ENCODE data around the gene FOSL2. TPM values are rescaled to one million over a fixed set of nuclear protein-coding genes. Genes with fewer than 3 reads are reported as not detected.

FOSL2 gene
- total and polyA plus RNA-seq, 10 of the 15 experiments (the other 5 are each of a cell fraction or from before 2014, with no cell fraction given), result 0.05 to 1.3 (median 0.34) TPM

DNA sequence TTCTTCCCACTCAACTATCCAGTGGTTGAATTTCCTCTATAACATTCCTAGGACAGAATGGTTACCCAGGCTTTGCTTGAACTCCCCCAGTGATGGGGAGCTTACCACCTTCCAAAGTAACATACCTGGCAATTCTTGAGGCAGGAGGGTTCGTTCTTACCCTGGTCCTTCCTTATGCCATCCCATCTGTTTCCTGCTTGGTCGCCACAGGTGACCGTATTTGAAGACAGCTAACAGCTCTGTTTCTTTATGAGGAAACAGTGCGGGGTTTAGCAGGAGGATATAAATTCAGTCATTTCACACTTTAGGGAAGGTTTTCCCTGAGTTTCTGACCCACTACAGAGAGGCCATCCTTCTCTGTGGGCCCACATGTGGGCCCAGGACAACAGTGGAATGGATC is 42.6 kb downstream of the FOSL2 start:
- TF ChIP-seq NFYB (IDR thresholded peaks at IDR 0.05; ENCODE audit: insufficient read depth, low read depth, low read length) (no peak), TCF12 (IDR thresholded peaks at IDR 0.05; ENCODE audit: low read depth, low read length) (no peak), SMARCA5 (IDR thresholded peaks at IDR 0.05) (no peak), ZNF622 (IDR thresholded peaks at IDR 0.05) (no peak), RBBP5 (conservative IDR thresholded peaks at IDR 0.05) (no peak), KAT2A (conservative IDR thresholded peaks at IDR 0.05; ENCODE audit: control insufficient read depth, low read depth, low read length) (no peak), YY1 (IDR thresholded peaks at IDR 0.05; ENCODE audit: low read depth, low read length) (no peak), WRNIP1 (IDR thresholded peaks at IDR 0.05; ENCODE audit: borderline replicate concordance, low read depth, low read length) (no peak), HDAC6 (IDR thresholded peaks at IDR 0.05; ENCODE audit: unreplicated experiment) (no peak), DPF2 (IDR thresholded peaks at IDR 0.05) (no peak), PAX5 (IDR thresholded peaks at IDR 0.05; ENCODE audit: borderline replicate concordance, low read depth, low read length) (no peak)
- TF ChIP-seq, protein P1, sequence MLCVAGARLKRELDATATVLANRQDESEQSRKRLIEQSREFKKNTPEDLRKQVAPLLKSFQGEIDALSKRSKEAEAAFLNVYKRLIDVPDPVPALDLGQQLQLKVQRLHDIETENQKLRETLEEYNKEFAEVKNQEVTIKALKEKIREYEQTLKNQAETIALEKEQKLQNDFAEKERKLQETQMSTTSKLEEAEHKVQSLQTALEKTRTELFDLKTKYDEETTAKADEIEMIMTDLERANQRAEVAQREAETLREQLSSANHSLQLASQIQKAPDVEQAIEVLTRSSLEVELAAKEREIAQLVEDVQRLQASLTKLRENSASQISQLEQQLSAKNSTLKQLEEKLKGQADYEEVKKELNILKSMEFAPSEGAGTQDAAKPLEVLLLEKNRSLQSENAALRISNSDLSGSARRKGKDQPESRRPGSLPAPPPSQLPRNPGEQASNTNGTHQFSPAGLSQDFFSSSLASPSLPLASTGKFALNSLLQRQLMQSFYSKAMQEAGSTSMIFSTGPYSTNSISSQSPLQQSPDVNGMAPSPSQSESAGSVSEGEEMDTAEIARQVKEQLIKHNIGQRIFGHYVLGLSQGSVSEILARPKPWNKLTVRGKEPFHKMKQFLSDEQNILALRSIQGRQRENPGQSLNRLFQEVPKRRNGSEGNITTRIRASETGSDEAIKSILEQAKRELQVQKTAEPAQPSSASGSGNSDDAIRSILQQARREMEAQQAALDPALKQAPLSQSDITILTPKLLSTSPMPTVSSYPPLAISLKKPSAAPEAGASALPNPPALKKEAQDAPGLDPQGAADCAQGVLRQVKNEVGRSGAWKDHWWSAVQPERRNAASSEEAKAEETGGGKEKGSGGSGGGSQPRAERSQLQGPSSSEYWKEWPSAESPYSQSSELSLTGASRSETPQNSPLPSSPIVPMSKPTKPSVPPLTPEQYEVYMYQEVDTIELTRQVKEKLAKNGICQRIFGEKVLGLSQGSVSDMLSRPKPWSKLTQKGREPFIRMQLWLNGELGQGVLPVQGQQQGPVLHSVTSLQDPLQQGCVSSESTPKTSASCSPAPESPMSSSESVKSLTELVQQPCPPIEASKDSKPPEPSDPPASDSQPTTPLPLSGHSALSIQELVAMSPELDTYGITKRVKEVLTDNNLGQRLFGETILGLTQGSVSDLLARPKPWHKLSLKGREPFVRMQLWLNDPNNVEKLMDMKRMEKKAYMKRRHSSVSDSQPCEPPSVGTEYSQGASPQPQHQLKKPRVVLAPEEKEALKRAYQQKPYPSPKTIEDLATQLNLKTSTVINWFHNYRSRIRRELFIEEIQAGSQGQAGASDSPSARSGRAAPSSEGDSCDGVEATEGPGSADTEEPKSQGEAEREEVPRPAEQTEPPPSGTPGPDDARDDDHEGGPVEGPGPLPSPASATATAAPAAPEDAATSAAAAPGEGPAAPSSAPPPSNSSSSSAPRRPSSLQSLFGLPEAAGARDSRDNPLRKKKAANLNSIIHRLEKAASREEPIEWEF (IDR thresholded peaks at IDR 0.05; ENCODE audit: insufficient replicate concordance, low read depth, low read length), result no peak
- H3K4me2 ChIP-seq (ENCODE audit: control insufficient read depth, insufficient read depth), result no peak overlapping the region
- H3K9ac ChIP-seq (ENCODE audit: control insufficient read depth, insufficient read depth, low read length), result no peak overlapping the region
- in situ Hi-C loops (cut with MboI) (no loop called here), intact Hi-C loops (cut with micrococcal nuclease; ENCODE audit: unreplicated experiment) (no loop called here)
- no peak overlapping the region for H2AFZ ChIP-seq (ENCODE audit: control insufficient read depth, low read depth, low read length)
- H4K20me1 ChIP-seq (ENCODE audit: control insufficient read depth, insufficient read depth), result no peaks in the 10 kb centered on the region
- 22% methylated on average over 4 of the region's 4 CpGs for WGBS (ENCODE audit: insufficient coverage, insufficient replicate concordance, low lambda C conversion rate, missing lambda C conversion rate)
- FAIRE-seq (no peak), ATAC-seq (no peak), DNase-seq (ENCODE audit: low read depth, low spot score) (no peak)
- ChIA-PET POLR2A (no interaction called here), CTCF (interaction anchor here (0.6 kb wide), 1 partner anchor 732 kb away, joined by 3 read pairs; no protein-coding TSS in a partner anchor), SMC1A (ENCODE audit: uncharacterized antibody, unreplicated experiment) (interaction anchor here (0.6 to 1.3 kb wide), 4 partner anchors 12 to 40 kb away, joined by 3 to 5 read pairs (median 3); no protein-coding TSS in a partner anchor), RAD21 (ENCODE audit: unreplicated experiment) (no interaction called here)
- H3K27me3 ChIP-seq (replicated peaks in 1 of 2; ENCODE audit: control insufficient read depth in 2 of 2, insufficient read depth in 2 of 2, low read length in 1 of 2), result no peaks in the 10 kb centered on the region; a peak in 1 of 4 replicates
- H3K36me3 ChIP-seq (ENCODE audit: control insufficient read depth in 2 of 2, insufficient read depth in 2 of 2, low read length in 1 of 2), result no peaks in the 10 kb centered on the region
- H3K9me3 ChIP-seq (replicated peaks; ENCODE audit: control insufficient read depth, insufficient read depth, low read length), result no peaks in the 10 kb centered on the region; the same call in 2 of the 3 replicates
- H3K4me3 ChIP-seq, result no peak overlapping the region
- BruUV-seq (replicated peaks), result no TSS peak
- H3K4me1 ChIP-seq (ENCODE audit: control insufficient read depth, insufficient read depth, low read length), result no peaks in the 10 kb centered on the region
- no peaks in the 10 kb centered on the region for H3K79me2 ChIP-seq (ENCODE audit: control insufficient read depth, insufficient read depth, low read length)
- no peak overlapping the region for H3K27ac ChIP-seq (ENCODE audit: control insufficient read depth, insufficient read depth)

All from GM12878 (cell line).